AG20443 (cell line): ENCODE measurements around the gene SFR1.

Source experiments
- DNase-seq: peaks from one replicate; pipeline ENCODE4 v3.0.0; 2012; ENCODE audit warnings: low spot score, mixed read lengths

Gene SFR1, protein sequence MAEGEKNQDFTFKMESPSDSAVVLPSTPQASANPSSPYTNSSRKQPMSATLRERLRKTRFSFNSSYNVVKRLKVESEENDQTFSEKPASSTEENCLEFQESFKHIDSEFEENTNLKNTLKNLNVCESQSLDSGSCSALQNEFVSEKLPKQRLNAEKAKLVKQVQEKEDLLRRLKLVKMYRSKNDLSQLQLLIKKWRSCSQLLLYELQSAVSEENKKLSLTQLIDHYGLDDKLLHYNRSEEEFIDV

DNA sequence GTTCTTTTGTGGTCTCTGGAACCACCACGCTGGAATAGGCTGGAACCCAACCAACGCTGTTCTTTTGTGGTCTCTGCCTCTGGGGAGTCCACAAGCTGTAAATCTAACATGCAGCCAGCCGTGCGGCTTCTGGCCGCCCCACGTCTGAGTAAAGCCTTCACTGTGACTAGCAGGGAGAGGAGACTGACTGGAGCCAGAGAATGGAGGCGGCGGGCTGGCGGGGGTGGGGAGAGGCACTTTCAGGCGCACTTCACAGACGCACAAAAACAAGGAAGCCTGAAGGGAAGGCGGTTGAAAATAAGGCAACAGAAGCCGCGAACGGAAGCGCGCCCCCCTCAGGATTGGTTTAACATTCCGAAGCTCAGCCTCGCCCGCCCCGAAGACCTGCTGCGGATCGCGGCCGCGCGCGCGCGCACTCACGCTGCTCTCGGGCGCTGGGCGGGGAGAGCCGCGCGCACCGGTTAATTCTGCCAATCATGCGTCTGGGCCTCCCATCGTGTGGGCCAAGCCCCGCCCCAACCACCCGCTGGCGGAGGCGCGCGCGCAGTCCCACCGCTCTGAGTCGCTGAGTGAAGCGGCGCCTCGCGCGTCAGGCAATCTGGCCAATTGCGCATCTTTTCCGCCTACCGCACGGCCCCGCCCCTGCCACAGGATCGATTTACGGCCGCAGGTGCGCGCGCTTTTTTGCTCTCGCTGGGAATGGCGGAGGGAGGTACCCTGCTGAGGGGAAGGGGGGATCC is at the start of gene SFR1:
SFR1 (plus strand) TSS at position 687 of the 740 bp plus-strand sequence; CDS start at position 700, 13 bp downstream.
- peak; percentile 99 for DNase-seq

GRCh38 chr10:104072786-104073185 is 49.2 kb upstream of the SFR1 start:
- DNase-seq: peak; percentile 34

GRCh38 chr10:104074505-104074904 is 47.5 kb upstream of the SFR1 start:
- DNase-seq: no peak

GRCh38 chr10:104076743-104077160 is 45.2 kb upstream of the SFR1 start:
- DNase-seq: peak; percentile 30

DNA sequence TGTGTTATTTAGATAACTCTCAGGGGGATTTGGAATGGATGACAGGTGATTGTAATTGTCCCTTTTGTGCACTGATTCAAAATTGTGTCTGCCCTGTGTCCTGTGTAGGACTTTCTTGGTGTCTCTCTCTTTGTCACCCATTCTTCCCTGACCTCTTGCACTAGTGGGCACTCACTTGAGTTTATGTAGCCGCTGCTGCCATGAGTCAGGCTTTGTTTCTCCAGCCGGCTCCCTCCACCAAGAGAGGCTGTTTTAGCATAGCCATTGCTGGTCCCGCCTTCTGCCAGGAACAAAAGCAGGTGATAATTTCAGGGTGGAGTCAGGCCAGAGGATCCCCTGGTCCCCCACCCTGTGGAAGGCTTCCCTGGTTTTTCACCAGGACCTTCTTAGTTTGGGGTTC is 44.7 kb upstream of the SFR1 start:
- no peak for DNase-seq

GRCh38 chr10:104077663-104078151 is 44.3 kb upstream of the SFR1 start:
- no peak for DNase-seq

- DNase-seq: no peak
Measured at GRCh38 chr10:104080762-104081161, 41.2 kb upstream of the SFR1 start.

- no peak for DNase-seq
Measured at GRCh38 chr10:104081998-104082397, 40.0 kb upstream of the SFR1 start.

DNA sequence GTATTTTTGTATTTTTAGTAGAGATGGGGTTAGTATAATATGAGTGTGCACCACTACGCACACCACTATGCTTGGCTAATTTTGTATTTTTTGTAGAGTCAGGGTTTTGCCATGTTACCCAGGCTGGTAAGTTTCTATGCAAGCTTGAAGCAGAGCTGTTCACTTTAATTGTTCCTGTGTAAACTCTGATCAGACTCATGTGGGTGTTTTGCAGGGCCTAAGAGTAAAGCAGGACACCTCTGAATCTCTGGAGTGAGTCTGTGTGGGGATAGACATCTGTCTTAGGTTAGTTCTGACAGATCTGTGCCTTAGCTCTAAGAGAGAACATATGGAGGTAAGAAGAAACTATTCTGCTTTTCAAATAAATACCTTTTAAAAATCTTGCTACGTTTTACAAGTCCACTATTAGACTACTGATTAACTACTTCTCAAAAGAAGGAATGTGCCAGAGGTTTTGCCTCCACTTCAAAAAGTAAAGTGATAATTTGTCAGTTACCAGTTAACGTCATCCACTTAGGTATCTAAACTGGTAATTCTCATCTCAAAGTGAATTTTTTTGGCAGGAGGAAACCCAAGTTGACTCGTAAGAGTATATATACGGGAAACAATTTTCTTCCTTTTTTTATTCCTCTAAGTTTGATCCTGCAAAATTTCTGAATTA is 37.4 kb upstream of the SFR1 start:
- DNase-seq: no peak

GRCh38 chr10:104085801-104086400 is 36.1 kb upstream of the SFR1 start, which contains the start of gene COL17A1:
COL17A1 (minus strand) TSS chr10:104085880; CDS start chr10:104080673, 5,207 bp downstream.
- no peak for DNase-seq

DNA sequence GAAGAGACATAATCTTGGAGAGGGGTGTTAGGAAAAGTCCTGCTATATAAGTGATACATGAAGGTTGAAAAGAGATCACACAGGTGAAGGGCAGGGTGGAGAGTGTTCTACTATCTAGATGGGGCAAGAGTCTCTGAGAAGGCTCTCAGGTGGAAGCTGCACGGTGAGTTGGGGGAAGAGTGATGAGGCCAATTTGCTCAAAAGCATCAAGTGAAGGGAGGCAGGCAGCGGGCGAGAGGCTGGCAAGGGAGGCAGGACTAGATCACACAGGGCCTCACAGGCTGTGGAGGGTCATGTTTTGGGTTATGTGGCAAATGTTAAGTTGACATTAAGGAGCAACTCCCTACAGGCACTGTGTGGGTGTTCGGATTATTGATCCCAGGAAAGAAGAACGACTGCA is 33.7 kb upstream of the SFR1 start:
- DNase-seq: no peak

- DNase-seq: no peak
Measured at GRCh38 chr10:104089621-104090020, 32.4 kb upstream of the SFR1 start.

GRCh38 chr10:104090611-104091010 is 31.4 kb upstream of the SFR1 start:
- no peak for DNase-seq

DNA sequence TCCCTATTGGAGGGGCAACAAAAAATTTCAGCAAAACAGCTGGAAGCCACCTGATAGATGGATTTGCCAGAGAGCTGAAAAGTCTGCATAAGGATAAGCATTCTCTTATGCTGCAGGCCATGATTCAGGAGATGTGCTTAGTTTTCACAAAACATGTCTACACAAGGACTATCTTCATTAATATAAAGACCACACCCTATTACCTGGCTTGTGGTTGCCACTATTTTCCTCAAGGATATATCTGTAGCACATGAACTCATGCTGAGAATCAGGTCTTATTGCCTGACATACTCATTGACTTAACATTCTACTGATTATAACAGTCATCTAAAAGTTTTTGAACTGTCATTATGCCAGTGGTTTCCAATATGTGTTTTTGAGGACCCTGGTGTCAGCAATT is 29.2 kb upstream of the SFR1 start:
- DNase-seq: no peak

DNA sequence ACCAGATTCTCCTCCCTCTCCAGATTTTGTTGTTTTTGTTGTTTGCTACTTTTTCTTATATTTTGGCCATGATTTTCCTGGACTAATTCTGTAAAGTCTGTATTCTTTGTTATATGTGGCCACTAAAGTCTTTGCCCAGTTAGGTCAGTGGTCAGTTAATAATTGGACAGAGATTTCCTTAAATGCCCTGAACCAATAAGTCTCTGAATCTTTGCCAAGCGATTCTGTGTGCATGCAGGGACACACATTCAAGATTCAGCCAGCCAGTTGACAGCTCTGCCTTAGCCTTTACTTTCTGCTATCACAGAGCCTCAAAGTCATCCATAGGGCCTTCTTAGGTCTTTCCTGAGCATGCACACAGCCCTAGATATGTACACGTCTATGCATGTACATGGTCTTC is 25.3 kb upstream of the SFR1 start:
- no peak for DNase-seq

- DNase-seq: no peak
Measured at GRCh38 chr10:104098358-104098925, 23.5 kb upstream of the SFR1 start.

- no peak for DNase-seq
Measured at GRCh38 chr10:104099269-104099668, 22.7 kb upstream of the SFR1 start.

DNA sequence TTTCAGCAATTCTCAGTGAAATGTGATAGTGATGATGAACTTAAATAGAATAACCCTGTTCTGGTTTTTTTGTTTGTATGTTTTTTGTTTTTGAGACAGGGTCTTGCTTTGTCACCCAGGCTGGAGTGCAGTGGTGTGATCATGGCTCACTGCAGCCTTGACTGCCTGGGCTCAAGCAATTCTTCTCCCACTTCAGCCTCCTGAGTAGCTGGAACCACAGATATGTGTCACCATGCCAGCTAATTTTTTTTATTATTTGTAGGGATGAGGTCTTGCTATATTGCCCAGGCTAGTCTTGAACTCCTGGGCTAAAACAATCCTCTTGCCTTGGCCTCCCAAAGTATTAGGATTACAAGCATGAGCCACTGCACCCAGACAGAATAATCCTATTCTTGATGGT is 22.0 kb upstream of the SFR1 start:
- DNase-seq: no peak

DNA sequence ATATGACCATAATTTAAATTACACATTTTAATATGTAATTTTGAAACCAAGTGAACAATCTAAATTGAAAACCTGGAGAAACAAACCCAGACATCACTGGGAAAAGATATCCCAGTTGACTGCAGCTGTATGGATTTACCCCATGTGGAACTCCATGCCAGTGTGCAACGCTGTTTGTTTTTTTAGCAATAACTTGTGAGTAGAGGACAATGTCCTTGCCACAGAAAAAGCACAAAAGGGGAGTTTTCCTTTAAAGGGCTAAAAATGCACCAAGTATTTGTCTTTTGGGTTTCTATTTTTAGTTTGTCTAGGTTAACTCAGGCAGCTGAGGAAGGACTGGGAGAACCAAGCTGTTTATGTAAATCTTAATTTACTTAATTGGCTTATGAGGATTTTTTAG is 21.2 kb upstream of the SFR1 start:
- DNase-seq: no peak

DNA sequence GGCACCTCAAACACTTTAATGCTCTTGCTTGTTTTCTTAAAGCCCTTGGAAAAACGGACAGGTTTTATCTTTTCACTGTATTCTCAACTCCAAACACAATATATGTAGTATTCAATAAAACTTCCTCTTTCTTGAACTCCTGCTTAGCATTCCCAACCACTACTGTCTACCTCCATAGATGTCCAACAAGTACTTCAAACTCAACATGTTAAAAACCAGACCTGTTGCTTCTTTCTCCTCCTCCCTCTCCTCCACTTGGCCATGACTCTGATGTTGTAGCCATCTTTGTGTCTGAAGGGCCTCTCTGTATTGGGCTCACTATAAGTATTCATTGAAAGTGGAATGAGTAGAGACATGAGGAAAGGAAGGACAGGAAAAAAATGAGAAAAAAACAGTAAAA is 20.1 kb upstream of the SFR1 start:
- no peak for DNase-seq

DNA sequence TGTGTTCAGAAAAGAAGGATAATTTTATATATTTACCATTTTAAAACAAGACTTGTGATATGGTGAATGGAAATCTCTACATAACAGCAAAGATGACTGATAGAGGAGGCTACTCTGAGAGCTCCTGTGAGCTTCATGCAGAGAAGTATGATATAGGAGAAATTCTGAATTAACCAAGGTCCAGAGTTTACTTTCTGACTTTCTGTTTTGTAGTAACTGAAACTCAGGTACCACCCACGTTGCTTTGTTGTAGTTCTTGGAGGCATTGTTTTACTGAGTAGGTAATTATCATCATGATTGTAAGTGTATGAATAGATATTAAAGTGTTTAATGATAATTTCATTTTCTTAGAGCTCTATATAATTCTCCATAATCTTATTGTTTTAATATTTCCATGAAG is 18.0 kb upstream of the SFR1 start:
- DNase-seq: no peak

- DNase-seq: no peak
Measured at GRCh38 chr10:104104418-104104817, 17.6 kb upstream of the SFR1 start.
